Panc1 (cell line): Measurements from ENCODE around the gene TPT1. TPM values are rescaled to one million over a fixed set of nuclear protein-coding genes. Genes with fewer than 3 reads are reported as not detected.

Experiments used
- ATAC-seq: fragments of 200-7000 bp; cut with Tn5 transposase; 2 replicates; pipeline ENCODE4 v1.9.1; 2020; ENCODE audit warnings: mild to moderate bottlenecking, moderate library complexity
- BruUV-seq: library from RNA; stranded (reverse); fragments of 400-500 nt; replicated peaks from 2 replicates; lab custom pipeline; 2021; lab: Mats Ljungman, UMichigan
- CTCF ChIA-PET: fragments of 300-600 bp; sonication (Branson Sonifier 250); formaldehyde crosslinking; loops from one replicate; lab custom pipeline; 2022; ENCODE audit warnings: antibody characterized with exemption; lab: Charles Lee
- POLR2A ChIA-PET: fragments of 300-600 bp; sonication (Branson Sonifier 250); formaldehyde crosslinking; loops from one replicate; lab custom pipeline; 2022; ENCODE audit warnings: antibody characterized with exemption; lab: Charles Lee
- DNase-seq: peaks from one replicate; pipeline ENCODE4 v3.0.0-alpha.2; 2010; ENCODE audit warnings: low read depth, low spot score
- H3K27ac ChIP-seq: 2 replicates; pipeline ENCODE4 v1.5.1; 2011; ENCODE audit warnings: mild to moderate bottlenecking, low read length, inconsistent platforms
- H3K27me3 ChIP-seq: fragments of 200-500 bp; sonication (Bioruptor generic); 2 replicates; pipeline ENCODE4 v1.6.0; 2014; ENCODE audit warnings: low read length, inconsistent platforms; ENCODE audit not compliant: control insufficient read depth, insufficient read depth
- H3K36me3 ChIP-seq: fragments of 200-500 bp; sonication (Bioruptor generic); 2 replicates; pipeline ENCODE4 v1.5.1; 2014; ENCODE audit warnings: inconsistent platforms, mild to moderate bottlenecking, low read length, moderate library complexity; ENCODE audit not compliant: control insufficient read depth, insufficient read depth
- H3K4me1 ChIP-seq: 2 replicates; pipeline ENCODE4 v1.5.1; 2011; ENCODE audit warnings: inconsistent platforms, mild to moderate bottlenecking, low read length, moderate library complexity; ENCODE audit not compliant: control insufficient read depth, insufficient read depth
- H3K4me3 ChIP-seq, 2 experiments: 2 replicates each; pipeline ENCODE4 v1.5.1; 2011 to 2012; ENCODE audit warnings: low read depth in 2 of 2, low read length in 2 of 2, mild to moderate bottlenecking in 2 of 2, inconsistent platforms in 1 of 2, moderate library complexity in 1 of 2
- H3K9me3 ChIP-seq: fragments of 200-500 bp; sonication (Bioruptor generic); 2 replicates; pipeline ENCODE4 v1.5.1; 2014; ENCODE audit warnings: low read depth, mild to moderate bottlenecking, inconsistent platforms, low read length, moderate library complexity; ENCODE audit not compliant: control insufficient read depth, insufficient read depth
- POLR2AphosphoS5 ChIP-seq: IDR thresholded peaks from 2 replicates; pipeline ENCODE4 v1.6.1; 2012; ENCODE audit warnings: mild to moderate bottlenecking, low read depth, low read length, moderate library complexity
- SIN3A ChIP-seq: IDR thresholded peaks from 2 replicates; pipeline ENCODE4 v1.6.1; 2012; ENCODE audit warnings: low read depth, mild to moderate bottlenecking, low read length, moderate library complexity, borderline replicate concordance; ENCODE audit not compliant: insufficient read depth
- TCF7L2 ChIP-seq: IDR thresholded peaks from 2 replicates; pipeline ENCODE4 v1.6.1; 2011; ENCODE audit warnings: mild to moderate bottlenecking, low read depth, low read length, inconsistent platforms
- in situ Hi-C: cut with HindIII; loops from 2 replicates; pipeline ENCODE4 v1.10.0; 2016; ENCODE audit warnings: low sequenced_read_pairs, low pct_unique_long_range_greater_than_20kb
- intact Hi-C: fragments of 100-400 bp; cut with micrococcal nuclease; formaldehyde crosslinking; loops from one replicate; pipeline ENCODE4 v1.10.0; 2022; ENCODE audit not compliant: unreplicated experiment
- total RNA-seq: library from RNA; stranded (reverse); gene quantifications from one replicate; pipeline ENCODE4 v1.2.1, GENCODE V29; 2021; ENCODE audit not compliant: unreplicated experiment
- TF ChIP-seq, protein P1 (sequence below): fragments of 450-650 bp; IDR thresholded peaks from 2 replicates; pipeline ENCODE4 v1.5.1; 2017; ENCODE audit warnings: mild to moderate bottlenecking
- TF ChIP-seq, protein P2 (sequence below), 2 experiments: IDR thresholded peaks; 2 replicates each; pipeline ENCODE4 v1.6.1; 2011 to 2012; ENCODE audit warnings: low read depth in 2 of 2, control low read depth in 1 of 2, low read length in 1 of 2, mild to moderate bottlenecking in 1 of 2, moderate library complexity in 1 of 2; ENCODE audit not compliant: insufficient read depth in 1 of 2

Gene TPT1
- total RNA-seq, 1 experiment from 2014 or later = 939 TPM

DNA sequence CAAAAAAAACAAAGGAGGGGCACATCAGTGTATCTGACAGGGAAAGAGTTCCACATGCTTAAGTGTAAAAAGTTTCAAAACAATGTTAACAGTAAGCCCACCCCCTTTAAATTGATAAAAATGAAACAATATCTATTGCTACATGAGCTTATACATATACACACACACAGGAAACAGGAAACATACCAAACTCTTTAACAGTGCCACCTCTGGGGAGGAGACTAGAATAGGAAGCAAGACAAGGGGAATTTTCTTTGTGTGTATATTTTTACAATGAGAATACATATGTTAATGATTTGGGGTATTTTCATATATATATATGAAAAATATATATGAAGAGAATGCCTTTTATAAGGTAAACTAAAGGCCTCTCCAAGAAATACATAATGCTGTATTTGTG is 44.7 kb downstream of the TPT1 start:
- CTCF ChIA-PET = no interaction called here
- in situ Hi-C loops = no loop called here
- BruUV-seq = no TSS peak
- no peaks in the 10 kb centered on the region for H3K27me3 ChIP-seq
- no peak overlapping the region for H3K27ac ChIP-seq
- DNase-seq (no peak), ATAC-seq (no peak)
- intact Hi-C loops = no loop called here
- no peaks in the 10 kb centered on the region for H3K4me1 ChIP-seq
- no peak overlapping the region for H3K4me3 ChIP-seq
- no peaks in the 10 kb centered on the region for H3K36me3 ChIP-seq
- POLR2A ChIA-PET = no interaction called here
- TF ChIP-seq, protein P1, sequence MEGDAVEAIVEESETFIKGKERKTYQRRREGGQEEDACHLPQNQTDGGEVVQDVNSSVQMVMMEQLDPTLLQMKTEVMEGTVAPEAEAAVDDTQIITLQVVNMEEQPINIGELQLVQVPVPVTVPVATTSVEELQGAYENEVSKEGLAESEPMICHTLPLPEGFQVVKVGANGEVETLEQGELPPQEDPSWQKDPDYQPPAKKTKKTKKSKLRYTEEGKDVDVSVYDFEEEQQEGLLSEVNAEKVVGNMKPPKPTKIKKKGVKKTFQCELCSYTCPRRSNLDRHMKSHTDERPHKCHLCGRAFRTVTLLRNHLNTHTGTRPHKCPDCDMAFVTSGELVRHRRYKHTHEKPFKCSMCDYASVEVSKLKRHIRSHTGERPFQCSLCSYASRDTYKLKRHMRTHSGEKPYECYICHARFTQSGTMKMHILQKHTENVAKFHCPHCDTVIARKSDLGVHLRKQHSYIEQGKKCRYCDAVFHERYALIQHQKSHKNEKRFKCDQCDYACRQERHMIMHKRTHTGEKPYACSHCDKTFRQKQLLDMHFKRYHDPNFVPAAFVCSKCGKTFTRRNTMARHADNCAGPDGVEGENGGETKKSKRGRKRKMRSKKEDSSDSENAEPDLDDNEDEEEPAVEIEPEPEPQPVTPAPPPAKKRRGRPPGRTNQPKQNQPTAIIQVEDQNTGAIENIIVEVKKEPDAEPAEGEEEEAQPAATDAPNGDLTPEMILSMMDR = no peak
- TF ChIP-seq SIN3A (no peak), POLR2AphosphoS5 (no peak), TCF7L2 (no peak)
- TF ChIP-seq, protein P2, sequence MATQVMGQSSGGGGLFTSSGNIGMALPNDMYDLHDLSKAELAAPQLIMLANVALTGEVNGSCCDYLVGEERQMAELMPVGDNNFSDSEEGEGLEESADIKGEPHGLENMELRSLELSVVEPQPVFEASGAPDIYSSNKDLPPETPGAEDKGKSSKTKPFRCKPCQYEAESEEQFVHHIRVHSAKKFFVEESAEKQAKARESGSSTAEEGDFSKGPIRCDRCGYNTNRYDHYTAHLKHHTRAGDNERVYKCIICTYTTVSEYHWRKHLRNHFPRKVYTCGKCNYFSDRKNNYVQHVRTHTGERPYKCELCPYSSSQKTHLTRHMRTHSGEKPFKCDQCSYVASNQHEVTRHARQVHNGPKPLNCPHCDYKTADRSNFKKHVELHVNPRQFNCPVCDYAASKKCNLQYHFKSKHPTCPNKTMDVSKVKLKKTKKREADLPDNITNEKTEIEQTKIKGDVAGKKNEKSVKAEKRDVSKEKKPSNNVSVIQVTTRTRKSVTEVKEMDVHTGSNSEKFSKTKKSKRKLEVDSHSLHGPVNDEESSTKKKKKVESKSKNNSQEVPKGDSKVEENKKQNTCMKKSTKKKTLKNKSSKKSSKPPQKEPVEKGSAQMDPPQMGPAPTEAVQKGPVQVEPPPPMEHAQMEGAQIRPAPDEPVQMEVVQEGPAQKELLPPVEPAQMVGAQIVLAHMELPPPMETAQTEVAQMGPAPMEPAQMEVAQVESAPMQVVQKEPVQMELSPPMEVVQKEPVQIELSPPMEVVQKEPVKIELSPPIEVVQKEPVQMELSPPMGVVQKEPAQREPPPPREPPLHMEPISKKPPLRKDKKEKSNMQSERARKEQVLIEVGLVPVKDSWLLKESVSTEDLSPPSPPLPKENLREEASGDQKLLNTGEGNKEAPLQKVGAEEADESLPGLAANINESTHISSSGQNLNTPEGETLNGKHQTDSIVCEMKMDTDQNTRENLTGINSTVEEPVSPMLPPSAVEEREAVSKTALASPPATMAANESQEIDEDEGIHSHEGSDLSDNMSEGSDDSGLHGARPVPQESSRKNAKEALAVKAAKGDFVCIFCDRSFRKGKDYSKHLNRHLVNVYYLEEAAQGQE (IDR thresholded peaks at IDR 0.05; ENCODE audit: insufficient read depth in 1 of 2, low read depth in 2 of 2, low read length in 1 of 2) = no peak
- no peaks in the 10 kb centered on the region for H3K9me3 ChIP-seq

DNA sequence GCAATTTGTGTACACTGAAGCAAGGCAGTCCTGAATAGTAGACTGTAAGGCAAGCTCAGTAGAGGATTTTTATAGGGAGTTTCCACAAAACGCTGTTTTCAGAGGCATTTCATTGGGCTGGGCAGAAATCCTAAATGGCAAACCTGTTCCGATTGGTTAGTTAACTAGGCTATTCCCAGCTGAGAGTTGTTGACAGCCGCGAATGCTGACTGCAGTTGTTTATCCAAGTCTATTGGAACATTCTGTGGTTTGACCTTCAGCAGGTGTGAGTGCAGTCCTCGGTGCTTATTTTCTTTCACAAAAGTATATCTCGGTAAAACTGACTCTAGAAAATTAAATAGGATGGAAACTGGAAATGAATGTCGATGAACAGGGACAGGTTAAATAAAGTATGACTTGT is 45.4 kb downstream of the TPT1 start:
- ChIA-PET POLR2A (no interaction called here), CTCF (no interaction called here)
- no peak for DNase-seq
- no peak overlapping the region for H3K27ac ChIP-seq
- no peak overlapping the region for H3K4me3 ChIP-seq
- TF ChIP-seq TCF7L2 (no peak), SIN3A (no peak), POLR2AphosphoS5 (no peak)
- TF ChIP-seq, protein P1 = no peak
- TF ChIP-seq, protein P2 (IDR thresholded peaks at IDR 0.05; ENCODE audit: insufficient read depth in 1 of 2, low read depth in 2 of 2, low read length in 1 of 2) = no peak
- no TSS peak for BruUV-seq
- H3K36me3 ChIP-seq = no peaks in the 10 kb centered on the region
- no peaks in the 10 kb centered on the region for H3K27me3 ChIP-seq
- intact Hi-C loops (no loop called here), in situ Hi-C loops (no loop called here)
- no peaks in the 10 kb centered on the region for H3K4me1 ChIP-seq
- no peaks in the 10 kb centered on the region for H3K9me3 ChIP-seq
- ATAC-seq = no peak
